ENCODE results near the gene FASTK.

FASTK gene

GRCh38 chr7:151095123-151095797 lies 14.7 kb upstream of the FASTK start:
- no peak for DNase-seq

- DNase-seq, result no peak
Measured at GRCh38 chr7:151094675-151095074, 14.1 kb upstream of the FASTK start.

GRCh38 chr7:151093748-151094147 lies 13.1 kb upstream of the FASTK start:
- no peak for DNase-seq

GRCh38 chr7:151091988-151092387 lies 11.4 kb upstream of the FASTK start:
- DNase-seq, result no peak

- no peak for DNase-seq
Measured at GRCh38 chr7:151091431-151091830, 10.8 kb upstream of the FASTK start.

GRCh38 chr7:151091003-151091402 lies 10.4 kb upstream of the FASTK start:
- DNase-seq, result no peak

GRCh38 chr7:151089893-151090730 lies 9.5 kb upstream of the FASTK start:
- no peak for DNase-seq

- DNase-seq, result no peak
Measured at GRCh38 chr7:151088856-151089699, 8.5 kb upstream of the FASTK start.

- DNase-seq, result no peak
Measured at GRCh38 chr7:151088019-151088855, 7.6 kb upstream of the FASTK start.

GRCh38 chr7:151087245-151088018 lies 6.8 kb upstream of the FASTK start:
- peak; percentile 35 for DNase-seq

- peak; percentile 35 for DNase-seq
Measured at GRCh38 chr7:151086802-151087244, 6.2 kb upstream of the FASTK start.

- DNase-seq, result peak; percentile 59
Measured at GRCh38 chr7:151085691-151086620, 5.3 kb upstream of the FASTK start, which contains the start of gene AGAP3. Gene AGAP3 (plus strand): TSS chr7:151086475. CDS start chr7:151086742, 267 bp downstream.

GRCh38 chr7:151085329-151085690 lies 4.7 kb upstream of the FASTK start:
- no peak for DNase-seq

GRCh38 chr7:151083824-151084160 lies 3.2 kb upstream of the FASTK start:
- DNase-seq, result no peak

GRCh38 chr7:151083071-151083823 lies 2.6 kb upstream of the FASTK start, which contains the start of gene TMUB1:
Gene TMUB1 (minus strand): TSS chr7:151083493. CDS start chr7:151082563, 930 bp downstream.
- peak; percentile 76 for DNase-seq

- DNase-seq, result no peak
Measured at GRCh38 chr7:151082141-151083070, 1.8 kb upstream of the FASTK start.

- no peak for DNase-seq
Measured at GRCh38 chr7:151081170-151082101, 827 bp upstream of the FASTK start.

All from stimulated activated naive CD4-positive, alpha-beta T cell treated with Interleukin-2 at 50 U/mL for 16 hours (primary cell).